ENCODE data around the gene ASCL1.

The ASCL1 gene

DNA sequence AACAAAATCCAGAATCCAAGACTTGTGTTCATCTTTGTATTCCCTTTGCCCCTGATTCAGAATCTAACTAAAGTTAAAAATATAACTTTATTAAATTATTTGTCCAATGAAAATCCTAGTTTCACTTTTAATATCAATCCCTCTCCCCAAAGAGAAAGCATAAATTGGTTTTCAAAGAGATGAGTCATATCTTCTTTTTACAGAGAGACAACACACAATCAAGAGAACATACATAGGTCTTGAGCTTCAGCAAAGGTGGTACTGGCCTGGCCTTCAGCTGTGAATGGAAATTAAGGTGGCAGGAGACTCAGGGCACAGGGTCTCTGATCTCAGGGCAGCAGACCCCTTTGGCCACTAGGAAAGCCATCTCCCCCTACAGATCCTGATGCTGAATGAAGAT is 4.3 kb upstream of the ASCL1 start:
- no peak for DNase-seq (ENCODE audit: extremely low read depth, low read depth)
- TF ChIP-seq, protein P1, sequence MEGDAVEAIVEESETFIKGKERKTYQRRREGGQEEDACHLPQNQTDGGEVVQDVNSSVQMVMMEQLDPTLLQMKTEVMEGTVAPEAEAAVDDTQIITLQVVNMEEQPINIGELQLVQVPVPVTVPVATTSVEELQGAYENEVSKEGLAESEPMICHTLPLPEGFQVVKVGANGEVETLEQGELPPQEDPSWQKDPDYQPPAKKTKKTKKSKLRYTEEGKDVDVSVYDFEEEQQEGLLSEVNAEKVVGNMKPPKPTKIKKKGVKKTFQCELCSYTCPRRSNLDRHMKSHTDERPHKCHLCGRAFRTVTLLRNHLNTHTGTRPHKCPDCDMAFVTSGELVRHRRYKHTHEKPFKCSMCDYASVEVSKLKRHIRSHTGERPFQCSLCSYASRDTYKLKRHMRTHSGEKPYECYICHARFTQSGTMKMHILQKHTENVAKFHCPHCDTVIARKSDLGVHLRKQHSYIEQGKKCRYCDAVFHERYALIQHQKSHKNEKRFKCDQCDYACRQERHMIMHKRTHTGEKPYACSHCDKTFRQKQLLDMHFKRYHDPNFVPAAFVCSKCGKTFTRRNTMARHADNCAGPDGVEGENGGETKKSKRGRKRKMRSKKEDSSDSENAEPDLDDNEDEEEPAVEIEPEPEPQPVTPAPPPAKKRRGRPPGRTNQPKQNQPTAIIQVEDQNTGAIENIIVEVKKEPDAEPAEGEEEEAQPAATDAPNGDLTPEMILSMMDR (IDR thresholded peaks at IDR 0.05; ENCODE audit: low read depth, low read length), result no peak

DNA sequence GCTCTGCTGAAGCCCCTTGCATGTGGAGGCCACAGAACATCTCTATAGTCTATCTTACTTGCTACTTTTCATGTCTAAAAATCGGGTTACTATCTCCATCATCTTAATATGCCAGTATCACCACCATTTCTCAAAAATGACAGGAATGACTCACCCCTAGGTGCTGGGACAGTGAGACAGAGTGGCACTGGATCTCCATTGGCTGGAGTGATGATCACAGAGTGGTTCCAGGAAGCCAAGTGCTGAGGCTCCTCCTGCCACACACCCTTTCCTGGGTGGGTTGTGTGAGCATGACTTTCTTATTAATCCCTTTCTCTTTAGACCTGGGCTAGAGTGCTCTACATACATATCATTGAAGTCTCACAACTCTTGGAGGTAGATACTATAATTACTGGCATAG is 3.3 kb upstream of the ASCL1 start:
- TF ChIP-seq, protein P1 (IDR thresholded peaks at IDR 0.05; ENCODE audit: low read depth, low read length), result no peak
- DNase-seq (ENCODE audit: extremely low read depth, low read depth), result no peak

DNA sequence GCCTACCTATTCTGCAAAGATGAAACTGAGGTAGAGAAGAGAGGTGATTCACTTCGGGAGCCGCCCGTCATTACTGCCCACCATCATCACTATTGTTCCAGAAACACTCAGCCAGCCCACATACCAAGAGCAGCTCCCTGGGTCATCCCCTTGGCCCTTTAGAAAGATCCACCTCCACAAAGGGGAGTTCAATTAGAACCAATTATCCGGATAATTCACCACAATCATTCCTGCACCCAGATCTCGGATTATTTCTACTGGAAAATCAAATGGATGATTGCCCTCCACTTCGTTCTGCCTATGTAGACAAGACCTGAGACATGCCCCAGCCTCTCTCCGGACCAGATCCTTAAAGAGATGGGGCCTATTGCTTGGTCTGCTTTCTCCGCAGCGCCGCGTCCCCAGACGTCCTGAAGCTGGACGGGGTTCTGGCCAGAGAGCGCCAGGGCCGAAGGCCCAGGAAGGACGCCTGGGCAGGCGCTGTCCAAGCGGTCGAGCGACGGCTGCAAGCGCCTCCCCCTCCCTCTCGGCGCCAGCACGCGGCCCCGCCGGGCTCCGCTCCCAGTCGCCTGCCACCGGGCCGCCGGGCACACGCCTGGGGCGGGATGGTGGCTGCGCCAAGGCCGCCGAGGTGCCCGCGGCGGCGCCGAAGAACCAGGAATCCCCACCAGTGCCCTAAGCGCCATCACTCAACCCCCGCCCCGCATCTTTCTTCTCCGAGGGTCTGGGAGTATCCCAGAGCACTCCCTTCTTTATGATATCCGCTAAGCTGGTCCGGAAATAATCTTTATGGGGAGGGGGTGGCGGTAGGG is 1.3 kb upstream of the ASCL1 start:
- TF ChIP-seq, protein P1 (IDR thresholded peaks at IDR 0.05; ENCODE audit: low read depth, low read length), result no peak
- no peak for DNase-seq (ENCODE audit: extremely low read depth, low read depth)

DNA sequence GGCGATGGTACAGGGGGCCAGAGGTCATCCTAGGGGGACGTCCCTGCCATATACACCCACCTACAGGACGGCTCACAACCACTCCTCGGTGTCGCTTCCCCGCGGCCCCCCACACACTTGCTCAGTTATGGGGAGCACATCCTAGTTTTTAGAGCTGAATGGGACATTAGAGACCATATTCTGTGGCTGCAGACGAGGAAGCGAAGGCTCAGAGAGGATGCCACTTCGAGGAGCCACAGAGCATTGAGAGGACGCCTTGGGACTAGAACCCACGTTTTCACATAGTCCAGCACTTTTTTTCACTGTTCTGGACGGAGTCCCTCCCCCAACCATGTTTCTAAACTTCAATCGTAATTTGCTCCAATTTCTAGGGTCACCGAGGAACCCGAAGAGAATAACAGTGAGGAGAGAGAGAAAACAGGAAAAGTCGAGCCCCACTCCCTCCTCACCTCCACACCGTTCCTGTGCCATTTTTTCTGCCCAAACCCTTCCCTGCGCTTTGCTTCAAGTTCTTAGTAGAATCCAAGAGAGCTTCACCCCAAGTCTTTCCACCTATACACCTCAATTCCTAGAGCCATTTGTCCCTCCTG is 641 bp upstream of the ASCL1 start:
- TF ChIP-seq, protein P1 (IDR thresholded peaks at IDR 0.05; ENCODE audit: low read depth, low read length), result no peak
- no peak for DNase-seq (ENCODE audit: extremely low read depth, low read depth)

DNA sequence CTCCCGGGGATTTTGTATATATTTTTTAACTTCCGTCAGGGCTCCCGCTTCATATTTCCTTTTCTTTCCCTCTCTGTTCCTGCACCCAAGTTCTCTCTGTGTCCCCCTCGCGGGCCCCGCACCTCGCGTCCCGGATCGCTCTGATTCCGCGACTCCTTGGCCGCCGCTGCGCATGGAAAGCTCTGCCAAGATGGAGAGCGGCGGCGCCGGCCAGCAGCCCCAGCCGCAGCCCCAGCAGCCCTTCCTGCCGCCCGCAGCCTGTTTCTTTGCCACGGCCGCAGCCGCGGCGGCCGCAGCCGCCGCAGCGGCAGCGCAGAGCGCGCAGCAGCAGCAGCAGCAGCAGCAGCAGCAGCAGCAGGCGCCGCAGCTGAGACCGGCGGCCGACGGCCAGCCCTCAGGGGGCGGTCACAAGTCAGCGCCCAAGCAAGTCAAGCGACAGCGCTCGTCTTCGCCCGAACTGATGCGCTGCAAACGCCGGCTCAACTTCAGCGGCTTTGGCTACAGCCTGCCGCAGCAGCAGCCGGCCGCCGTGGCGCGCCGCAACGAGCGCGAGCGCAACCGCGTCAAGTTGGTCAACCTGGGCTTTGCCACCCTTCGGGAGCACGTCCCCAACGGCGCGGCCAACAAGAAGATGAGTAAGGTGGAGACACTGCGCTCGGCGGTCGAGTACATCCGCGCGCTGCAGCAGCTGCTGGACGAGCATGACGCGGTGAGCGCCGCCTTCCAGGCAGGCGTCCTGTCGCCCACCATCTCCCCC is 777 bp downstream of the ASCL1 start:
- TF ChIP-seq, protein P1 (IDR thresholded peaks at IDR 0.05; ENCODE audit: low read depth, low read length), result no peak
- DNase-seq (ENCODE audit: extremely low read depth, low read depth), result no peak

DNA sequence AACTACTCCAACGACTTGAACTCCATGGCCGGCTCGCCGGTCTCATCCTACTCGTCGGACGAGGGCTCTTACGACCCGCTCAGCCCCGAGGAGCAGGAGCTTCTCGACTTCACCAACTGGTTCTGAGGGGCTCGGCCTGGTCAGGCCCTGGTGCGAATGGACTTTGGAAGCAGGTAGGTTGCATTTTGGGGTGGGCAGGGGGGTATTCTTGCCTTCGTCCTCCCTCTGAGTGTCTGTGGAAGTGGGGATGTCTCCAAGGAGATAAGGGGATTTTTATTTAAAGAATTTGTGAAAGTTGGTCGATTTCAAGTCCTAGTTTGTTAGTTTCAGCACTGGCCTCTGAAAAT is 1.3 kb downstream of the ASCL1 start:
- TF ChIP-seq, protein P1 (IDR thresholded peaks at IDR 0.05; ENCODE audit: low read depth, low read length), result no peak
- no peak for DNase-seq (ENCODE audit: extremely low read depth, low read depth)

DNA sequence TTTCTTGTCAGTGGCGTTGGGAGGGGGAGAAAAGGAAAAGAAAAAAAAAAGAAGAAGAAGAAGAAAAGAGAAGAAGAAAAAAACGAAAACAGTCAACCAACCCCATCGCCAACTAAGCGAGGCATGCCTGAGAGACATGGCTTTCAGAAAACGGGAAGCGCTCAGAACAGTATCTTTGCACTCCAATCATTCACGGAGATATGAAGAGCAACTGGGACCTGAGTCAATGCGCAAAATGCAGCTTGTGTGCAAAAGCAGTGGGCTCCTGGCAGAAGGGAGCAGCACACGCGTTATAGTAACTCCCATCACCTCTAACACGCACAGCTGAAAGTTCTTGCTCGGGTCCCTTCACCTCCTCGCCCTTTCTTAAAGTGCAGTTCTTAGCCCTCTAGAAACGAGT is 1.9 kb downstream of the ASCL1 start:
- no peak for DNase-seq (ENCODE audit: extremely low read depth, low read depth)
- TF ChIP-seq, protein P1 (IDR thresholded peaks at IDR 0.05; ENCODE audit: low read depth, low read length), result no peak

Data from AG09319 (cell line).